Liver (tissue), 9 donors: ENCODE results near the gene KPNA2. TPM values are rescaled to one million over a fixed set of nuclear protein-coding genes. Genes with fewer than 3 reads are reported as not detected.

ENCODE experiments used
- DNase-seq: peaks from one replicate; pipeline ENCODE4 v3.0.0-alpha.2; 2017; ENCODE audit warnings: low spot score
- H3K27ac ChIP-seq, 2 donors: one replicate each; pipeline ENCODE4 v1.7.0; 2013; ENCODE audit warnings: inconsistent platforms in 2 of 2, low read length in 2 of 2, control low read depth in 1 of 2, low read depth in 1 of 2, mild to moderate bottlenecking in 1 of 2
- H3K27me3 ChIP-seq, 4 donors: one replicate each; pipeline versions ENCODE4 v1.6.1 to v1.7.0; 2013; ENCODE audit warnings: low read length in 3 of 4, inconsistent platforms in 1 of 4, mild to moderate bottlenecking in 1 of 4, moderate library complexity in 1 of 4; ENCODE audit not compliant: control insufficient read depth in 4 of 4, insufficient read depth in 4 of 4
- H3K36me3 ChIP-seq, 4 donors: one replicate each; pipeline versions ENCODE4 v1.6.1 to v1.7.0; 2013; ENCODE audit warnings: low read length in 3 of 4, mild to moderate bottlenecking in 3 of 4, low read depth in 1 of 4, moderate library complexity in 1 of 4; ENCODE audit not compliant: control insufficient read depth in 4 of 4, insufficient read depth in 3 of 4
- H3K4me1 ChIP-seq, 4 donors: one replicate each; pipeline versions ENCODE4 v1.6.1 to v1.7.0; 2013; ENCODE audit warnings: low read length in 3 of 4, mild to moderate bottlenecking in 3 of 4, moderate library complexity in 1 of 4; ENCODE audit not compliant: control insufficient read depth in 4 of 4, insufficient read depth in 4 of 4
- H3K4me3 ChIP-seq, 3 donors: one replicate each; pipeline versions ENCODE4 v1.6.1 to v1.7.0; 2013; ENCODE audit warnings: low read length in 3 of 3, control low read depth in 1 of 3, low read depth in 1 of 3, mild to moderate bottlenecking in 1 of 3
- H3K9ac ChIP-seq, 2 donors: one replicate each; pipeline ENCODE4 v1.7.0; 2013; ENCODE audit warnings: low read length in 2 of 2, mild to moderate bottlenecking in 2 of 2, moderate library complexity in 2 of 2, control low read depth in 1 of 2, low read depth in 1 of 2
- H3K9me3 ChIP-seq, 4 donors: one replicate each; pipeline versions ENCODE4 v1.6.1 to v1.7.0; 2013; ENCODE audit warnings: low read length in 3 of 4; ENCODE audit not compliant: control insufficient read depth in 4 of 4
- ATF3 ChIP-seq: IDR thresholded peaks from 2 replicates; pipeline ENCODE4 v1.6.1; 2016; ENCODE audit warnings: antibody characterized with exemption
- EGR1 ChIP-seq, 2 donors: IDR thresholded peaks; 2 replicates each; pipeline ENCODE4 v1.6.1; 2016 to 2018; ENCODE audit warnings: antibody characterized with exemption in 2 of 2, low read depth in 2 of 2
- FOXA1 ChIP-seq: IDR thresholded peaks from 2 replicates; pipeline ENCODE4 v1.6.1; 2016; ENCODE audit warnings: antibody characterized with exemption
- FOXA2 ChIP-seq: IDR thresholded peaks from 2 replicates; pipeline ENCODE4 v1.6.1; 2016; ENCODE audit warnings: antibody characterized with exemption
- GABPA ChIP-seq, 2 donors: IDR thresholded peaks in 1 of 2; conservative IDR thresholded peaks in 1 of 2; 2 replicates each; pipeline ENCODE4 v1.6.1; 2016; ENCODE audit warnings: antibody characterized with exemption in 2 of 2, mild to moderate bottlenecking in 1 of 2, moderate library complexity in 1 of 2
- HNF4A ChIP-seq, 2 donors: conservative IDR thresholded peaks; 2 replicates each; pipeline ENCODE4 v1.6.1; 2016; ENCODE audit warnings: antibody characterized with exemption in 2 of 2, mild to moderate bottlenecking in 2 of 2
- HNF4G ChIP-seq: IDR thresholded peaks from 2 replicates; pipeline ENCODE4 v1.6.1; 2016; ENCODE audit warnings: antibody characterized with exemption
- JUND ChIP-seq, 2 donors: IDR thresholded peaks; 2 replicates each; pipeline ENCODE4 v1.6.1; 2016; ENCODE audit warnings: antibody characterized with exemption in 2 of 2
- NR2F2 ChIP-seq: IDR thresholded peaks from 2 replicates; pipeline ENCODE4 v1.6.1; 2016; ENCODE audit warnings: antibody characterized with exemption
- RAD21 ChIP-seq, 2 donors: IDR thresholded peaks; 2 replicates each; pipeline ENCODE4 v1.6.1; 2016; ENCODE audit warnings: antibody characterized with exemption in 2 of 2, mild to moderate bottlenecking in 2 of 2
- RXRA ChIP-seq, 2 donors: IDR thresholded peaks; 2 replicates each; pipeline ENCODE4 v1.6.1; 2017 to 2018; ENCODE audit warnings: antibody characterized with exemption in 2 of 2, mild to moderate bottlenecking in 1 of 2
- SP1 ChIP-seq: IDR thresholded peaks from 2 replicates; pipeline ENCODE4 v1.6.1; 2018; ENCODE audit warnings: antibody characterized with exemption, mild to moderate bottlenecking
- TAF1 ChIP-seq: conservative IDR thresholded peaks from 2 replicates; pipeline ENCODE4 v1.6.1; 2016; ENCODE audit warnings: antibody characterized with exemption, mild to moderate bottlenecking
- YY1 ChIP-seq: IDR thresholded peaks from 2 replicates; pipeline ENCODE4 v1.6.1; 2016; ENCODE audit warnings: antibody characterized with exemption, mild to moderate bottlenecking
- WGBS: extraction: QIAGEN DNeasy Blood & Tissue Kit; methylation state at CpG from one replicate; pipeline ENCODE4 v1.1.7; 2013; 5-methylcytosine and 5-hydroxymethylcytosine counted together
- polyA plus RNA-seq, 2 donors: library from polyadenylated mRNA; stranded (reverse) in 1 of 2; unstranded in 1 of 2; fragments of 200-250 nt in 1 of 2; fragments of >200 nt in 1 of 2; fragmentation: Nextera tagmentation in 1 of 2; extraction: Ambion mirVana in 1 of 2; gene quantifications; one replicate each; pipeline versions ENCODE4 v1.2.1 to v1.2.3, GENCODE V29; 2013 to 2015
- total RNA-seq, 2 donors: library from RNA; depleted of rRNA; stranded (reverse); fragments of >200 nt; gene quantifications; one replicate each; pipeline ENCODE4 v1.2.3, GENCODE V29; 2014
- TF ChIP-seq, protein P1 (sequence below): IDR thresholded peaks from 2 replicates; pipeline ENCODE4 v1.6.1; 2016; ENCODE audit warnings: antibody characterized with exemption
- TF ChIP-seq, protein P2 (sequence below): IDR thresholded peaks from 2 replicates; pipeline ENCODE4 v1.6.1; 2016; ENCODE audit warnings: antibody characterized with exemption, mild to moderate bottlenecking
- donor health status: healthy.
- donor health status: healthy.
- donor health status: healthy.
- donor health status: healthy.
- donor health status: healthy.

The KPNA2 gene
- total and polyA plus RNA-seq, 4 donors, result 10.5 to 61.1 (median 17.8) TPM

DNA sequence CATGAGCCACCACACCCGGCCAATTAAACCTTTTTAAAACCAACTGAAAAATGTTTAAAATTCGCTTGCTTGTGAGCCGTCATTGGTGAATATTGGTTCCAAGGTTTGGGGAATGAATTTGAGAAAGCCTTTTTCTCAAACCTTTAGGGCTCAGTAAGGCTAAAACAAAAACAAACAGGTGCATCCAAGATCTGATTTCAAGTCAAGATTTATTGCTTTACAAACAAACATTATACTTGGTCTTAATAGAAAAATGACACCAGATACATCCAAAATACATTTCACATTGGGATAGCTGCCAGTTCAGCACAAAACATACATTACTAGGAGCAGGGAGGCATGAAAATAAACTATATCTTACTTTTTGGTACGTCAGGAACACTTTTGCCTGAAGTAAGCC is 44.6 kb upstream of the KPNA2 start:
- Histone ChIP-seq H3K9me3 (no peaks in the 10 kb centered on the region), H3K9ac (no peak overlapping the region)
- WGBS, result 99% methylated on average over 4 of the region's 4 CpGs

DNA sequence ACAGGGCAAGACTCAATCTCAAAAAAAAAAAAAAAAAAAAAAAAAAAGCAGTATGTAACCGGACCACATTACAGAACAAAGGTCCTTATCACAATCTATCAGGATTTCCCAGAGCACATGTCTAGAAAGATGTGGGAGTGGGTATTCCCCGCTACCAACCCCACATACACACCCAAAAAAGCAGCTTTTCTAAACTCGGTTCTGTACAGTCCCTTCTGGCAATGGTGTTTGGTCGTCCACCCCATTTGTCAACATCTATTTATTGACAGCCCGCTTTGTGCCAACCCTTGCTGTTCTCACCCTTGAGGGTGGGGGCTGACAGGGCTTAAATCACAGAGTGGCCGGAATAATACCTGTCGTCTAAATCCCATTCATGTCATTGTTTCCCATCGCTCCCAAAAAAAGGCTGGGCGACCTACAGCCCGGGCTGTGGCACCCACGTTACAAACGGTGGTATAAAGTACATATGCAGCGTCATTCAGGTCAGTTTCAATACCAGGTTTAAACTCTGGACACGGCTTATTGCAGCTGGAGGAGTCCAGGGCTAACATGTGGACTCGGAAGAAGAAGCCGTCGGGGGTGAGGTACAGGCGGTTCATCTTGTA is 42.9 kb upstream of the KPNA2 start:
- H3K27ac ChIP-seq, result peak overlapping the region; percentile 90 to 92
- TF ChIP-seq FOXA2 (peak; percentile 58), EGR1 (IDR thresholded peaks at IDR 0.05; ENCODE audit: low read depth in 2 of 2) (no peak), RAD21 (IDR thresholded peaks at IDR 0.05) (peak in 1 of 2 donors; percentile 2), RXRA (IDR thresholded peaks at IDR 0.05) (peak; percentile 5 to 19), ATF3 (no peak), YY1 (peak; percentile 44), SP1 (peak; percentile 24)
- TF ChIP-seq, protein P1, sequence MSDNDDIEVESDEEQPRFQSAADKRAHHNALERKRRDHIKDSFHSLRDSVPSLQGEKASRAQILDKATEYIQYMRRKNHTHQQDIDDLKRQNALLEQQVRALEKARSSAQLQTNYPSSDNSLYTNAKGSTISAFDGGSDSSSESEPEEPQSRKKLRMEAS, result peak; percentile 17
- peak overlapping the region; percentile 8 to 36 for H3K9ac ChIP-seq
- no peaks in the 10 kb centered on the region for H3K27me3 ChIP-seq
- peaks cover 4 to 28% (median 18%) of the 10 kb centered on the region in 4 donors for H3K4me1 ChIP-seq
- no peaks in the 10 kb centered on the region for H3K36me3 ChIP-seq
- WGBS, result 5% methylated on average over 18 of the region's 18 CpGs
- no peak for DNase-seq
- no peaks in the 10 kb centered on the region for H3K9me3 ChIP-seq
- peak overlapping the region; percentile 67 to 69 (median 67) for H3K4me3 ChIP-seq

More for the DNA sequence above, 44.6 kb upstream of the KPNA2 start:
- no peaks in the 10 kb centered on the region for H3K27me3 ChIP-seq
- no peak overlapping the region for H3K4me3 ChIP-seq
- H3K36me3 ChIP-seq, result no peaks in the 10 kb centered on the region
- peaks cover 3 to 27% (median 17%) of the 10 kb centered on the region in 4 donors for H3K4me1 ChIP-seq
- no peak for DNase-seq
- H3K27ac ChIP-seq, result no peak overlapping the region
- no peak for TF ChIP-seq HNF4A (conservative IDR thresholded peaks at IDR 0.05)
- TF ChIP-seq FOXA2, result no peak

- peak overlapping the region; percentile 97 to 98 for H3K27ac ChIP-seq
- H3K36me3 ChIP-seq, result no peaks in the 10 kb centered on the region
- H3K27me3 ChIP-seq, result no peaks in the 10 kb centered on the region
- DNase-seq, result peak; percentile 83
- peaks cover 4 to 28% (median 18%) of the 10 kb centered on the region in 4 donors for H3K4me1 ChIP-seq
- peak in 1 of 2 donors; percentile 34 for TF ChIP-seq GABPA (IDR thresholded peaks at IDR 0.05 in 1 of 2, conservative IDR thresholded peaks at IDR 0.05 in 1 of 2)
- no peak for TF ChIP-seq FOXA1
- under 1% methylated on average over 144 of the region's 144 CpGs for WGBS
- peak overlapping the region; percentile 36 to 74 for H3K9ac ChIP-seq
- no peaks in the 10 kb centered on the region for H3K9me3 ChIP-seq
- H3K4me3 ChIP-seq, result peak overlapping the region; percentile 67 to 77 (median 67)
Measured at GRCh38 chr17:67993153-67993997, 42.2 kb upstream of the KPNA2 start.

GRCh38 chr17:67993998-67994361 is 41.6 kb upstream of the KPNA2 start:
- Histone ChIP-seq H3K27me3 (no peaks in the 10 kb centered on the region), H3K9me3 (no peaks in the 10 kb centered on the region), H3K9ac (peak overlapping the region; percentile 20 to 74), H3K27ac (peak overlapping the region; percentile 97 to 98), H3K4me1 (peaks cover 4 to 28% (median 18%) of the 10 kb centered on the region in 4 donors), H3K4me3 (peak overlapping the region; percentile 64 to 77 (median 67)), H3K36me3 (no peaks in the 10 kb centered on the region)
- 3% methylated on average over 21 of the region's 21 CpGs for WGBS
- no peak for DNase-seq
- TF ChIP-seq, protein P1, result no peak
- TF ChIP-seq RXRA (IDR thresholded peaks at IDR 0.05), result no peak
- TF ChIP-seq GABPA (IDR thresholded peaks at IDR 0.05 in 1 of 2, conservative IDR thresholded peaks at IDR 0.05 in 1 of 2), result no peak
- TF ChIP-seq FOXA1, result no peak
- TF ChIP-seq TAF1, result no peak
- TF ChIP-seq, protein P2, sequence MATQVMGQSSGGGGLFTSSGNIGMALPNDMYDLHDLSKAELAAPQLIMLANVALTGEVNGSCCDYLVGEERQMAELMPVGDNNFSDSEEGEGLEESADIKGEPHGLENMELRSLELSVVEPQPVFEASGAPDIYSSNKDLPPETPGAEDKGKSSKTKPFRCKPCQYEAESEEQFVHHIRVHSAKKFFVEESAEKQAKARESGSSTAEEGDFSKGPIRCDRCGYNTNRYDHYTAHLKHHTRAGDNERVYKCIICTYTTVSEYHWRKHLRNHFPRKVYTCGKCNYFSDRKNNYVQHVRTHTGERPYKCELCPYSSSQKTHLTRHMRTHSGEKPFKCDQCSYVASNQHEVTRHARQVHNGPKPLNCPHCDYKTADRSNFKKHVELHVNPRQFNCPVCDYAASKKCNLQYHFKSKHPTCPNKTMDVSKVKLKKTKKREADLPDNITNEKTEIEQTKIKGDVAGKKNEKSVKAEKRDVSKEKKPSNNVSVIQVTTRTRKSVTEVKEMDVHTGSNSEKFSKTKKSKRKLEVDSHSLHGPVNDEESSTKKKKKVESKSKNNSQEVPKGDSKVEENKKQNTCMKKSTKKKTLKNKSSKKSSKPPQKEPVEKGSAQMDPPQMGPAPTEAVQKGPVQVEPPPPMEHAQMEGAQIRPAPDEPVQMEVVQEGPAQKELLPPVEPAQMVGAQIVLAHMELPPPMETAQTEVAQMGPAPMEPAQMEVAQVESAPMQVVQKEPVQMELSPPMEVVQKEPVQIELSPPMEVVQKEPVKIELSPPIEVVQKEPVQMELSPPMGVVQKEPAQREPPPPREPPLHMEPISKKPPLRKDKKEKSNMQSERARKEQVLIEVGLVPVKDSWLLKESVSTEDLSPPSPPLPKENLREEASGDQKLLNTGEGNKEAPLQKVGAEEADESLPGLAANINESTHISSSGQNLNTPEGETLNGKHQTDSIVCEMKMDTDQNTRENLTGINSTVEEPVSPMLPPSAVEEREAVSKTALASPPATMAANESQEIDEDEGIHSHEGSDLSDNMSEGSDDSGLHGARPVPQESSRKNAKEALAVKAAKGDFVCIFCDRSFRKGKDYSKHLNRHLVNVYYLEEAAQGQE, result no peak
- no peak for TF ChIP-seq JUND (IDR thresholded peaks at IDR 0.05)
- no peak for TF ChIP-seq SP1
- TF ChIP-seq NR2F2, result no peak
- no peak for TF ChIP-seq EGR1 (IDR thresholded peaks at IDR 0.05; ENCODE audit: low read depth in 2 of 2)
- no peak for TF ChIP-seq HNF4G
- no peak for TF ChIP-seq HNF4A (conservative IDR thresholded peaks at IDR 0.05)
